Hepatocyte (in vitro differentiated cells): ENCODE measurements around the gene KRTAP10-2. TPM values are rescaled to one million over a fixed set of nuclear protein-coding genes. Genes with fewer than 3 reads are reported as not detected.
"Not testable (repeated sequence)": the region's sequence is repeated elsewhere in the genome, so short reads cannot be mapped to it uniquely, and the experiment has no call there.

Experiments used
- DNase-seq: peaks from one replicate; pipeline ENCODE4 v3.0.0-alpha.2; 2016; ENCODE audit warnings: low spot score
- H2AFZ ChIP-seq: fragments of 200-600 bp; sonication (generic); 2 replicates; pipeline ENCODE4 v1.6.0; 2016; ENCODE audit warnings: antibody characterized with exemption, mild to moderate bottlenecking
- H3K27ac ChIP-seq: fragments of 200-600 bp; sonication (generic); 2 replicates; pipeline ENCODE4 v1.5.1; 2016; ENCODE audit warnings: mild to moderate bottlenecking
- H3K27me3 ChIP-seq: fragments of 200-600 bp; sonication (generic); 2 replicates; pipeline ENCODE4 v1.6.1; 2016
- H3K36me3 ChIP-seq: fragments of 200-600 bp; sonication (generic); replicated peaks from 2 replicates; pipeline ENCODE4 v1.5.1; 2016; ENCODE audit warnings: low read depth; ENCODE audit not compliant: insufficient read depth
- H3K4me1 ChIP-seq: fragments of 200-600 bp; sonication (generic); 2 replicates; pipeline ENCODE4 v1.5.1; 2016; ENCODE audit warnings: mild to moderate bottlenecking, moderate library complexity; ENCODE audit not compliant: insufficient read depth
- H3K4me2 ChIP-seq: fragments of 200-600 bp; sonication (generic); 2 replicates; pipeline ENCODE4 v1.6.0; 2016
- H3K4me3 ChIP-seq: fragments of 200-600 bp; sonication (generic); 2 replicates; pipeline ENCODE4 v1.5.1; 2016; ENCODE audit warnings: mild to moderate bottlenecking
- H3K79me2 ChIP-seq: fragments of 200-600 bp; sonication (generic); 2 replicates; pipeline ENCODE4 v1.6.0; 2017; ENCODE audit warnings: mild to moderate bottlenecking
- H3K9me2 ChIP-seq: fragments of 200-600 bp; sonication (generic); replicated peaks from 2 replicates; pipeline ENCODE4 v1.6.0; 2017; ENCODE audit warnings: mild to moderate bottlenecking; ENCODE audit not compliant: insufficient read depth
- H3K9me3 ChIP-seq: fragments of 200-600 bp; sonication (generic); 2 replicates; pipeline ENCODE4 v1.5.1; 2016; ENCODE audit warnings: low read depth, mild to moderate bottlenecking
- H4K20me1 ChIP-seq: fragments of 200-600 bp; sonication (generic); 2 replicates; pipeline ENCODE4 v1.6.0; 2016; ENCODE audit warnings: mild to moderate bottlenecking; ENCODE audit not compliant: insufficient read depth, poor library complexity, severe bottlenecking
- EZH2 ChIP-seq: fragments of 200-600 bp; sonication (generic); IDR thresholded peaks from 2 replicates; pipeline ENCODE4 v1.6.1; 2016; ENCODE audit warnings: antibody characterized with exemption, mild to moderate bottlenecking, borderline replicate concordance
- EZH2phosphoT487 ChIP-seq: fragments of 200-600 bp; sonication (generic); IDR thresholded peaks from one replicate; pipeline ENCODE4 v1.6.1; 2018; ENCODE audit warnings: antibody characterized with exemption, mild to moderate bottlenecking, low read depth, moderate library complexity; ENCODE audit not compliant: unreplicated experiment, severe bottlenecking
- WGBS: methylation state at CpG from one replicate; pipeline ENCODE4 v1.1.6; 2016; ENCODE audit warnings: low lambda C conversion rate; ENCODE audit errors: missing lambda C conversion rate; 5-methylcytosine and 5-hydroxymethylcytosine counted together
- polyA plus RNA-seq: library from polyadenylated mRNA; unstranded; fragments of >200 nt; fragmentation: Nextera tagmentation; extraction: Ambion mirVana; gene quantifications from 2 replicates; pipeline ENCODE4 v1.2.1, GENCODE V29; 2016
- total RNA-seq: library from RNA; depleted of rRNA; stranded (reverse); fragments of >200 nt; gene quantifications from 2 replicates; pipeline ENCODE4 v1.2.3, GENCODE V29; 2014
- TF ChIP-seq, protein P1 (sequence below): fragments of 200-600 bp; sonication (generic); IDR thresholded peaks from 2 replicates; pipeline ENCODE4 v1.5.1; 2016; ENCODE audit warnings: antibody characterized with exemption, mild to moderate bottlenecking; ENCODE audit not compliant: poor library complexity

Gene KRTAP10-2, protein sequence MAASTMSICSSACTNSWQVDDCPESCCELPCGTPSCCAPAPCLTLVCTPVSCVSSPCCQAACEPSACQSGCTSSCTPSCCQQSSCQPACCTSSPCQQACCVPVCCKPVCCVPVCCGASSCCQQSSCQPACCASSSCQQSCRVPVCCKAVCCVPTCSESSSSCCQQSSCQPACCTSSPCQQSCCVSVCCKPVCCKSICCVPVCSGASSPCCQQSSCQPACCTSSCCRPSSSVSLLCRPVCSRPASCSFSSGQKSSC
- total RNA-seq (not detected in 2 replicates), polyA plus RNA-seq (not detected in 2 replicates)

DNA sequence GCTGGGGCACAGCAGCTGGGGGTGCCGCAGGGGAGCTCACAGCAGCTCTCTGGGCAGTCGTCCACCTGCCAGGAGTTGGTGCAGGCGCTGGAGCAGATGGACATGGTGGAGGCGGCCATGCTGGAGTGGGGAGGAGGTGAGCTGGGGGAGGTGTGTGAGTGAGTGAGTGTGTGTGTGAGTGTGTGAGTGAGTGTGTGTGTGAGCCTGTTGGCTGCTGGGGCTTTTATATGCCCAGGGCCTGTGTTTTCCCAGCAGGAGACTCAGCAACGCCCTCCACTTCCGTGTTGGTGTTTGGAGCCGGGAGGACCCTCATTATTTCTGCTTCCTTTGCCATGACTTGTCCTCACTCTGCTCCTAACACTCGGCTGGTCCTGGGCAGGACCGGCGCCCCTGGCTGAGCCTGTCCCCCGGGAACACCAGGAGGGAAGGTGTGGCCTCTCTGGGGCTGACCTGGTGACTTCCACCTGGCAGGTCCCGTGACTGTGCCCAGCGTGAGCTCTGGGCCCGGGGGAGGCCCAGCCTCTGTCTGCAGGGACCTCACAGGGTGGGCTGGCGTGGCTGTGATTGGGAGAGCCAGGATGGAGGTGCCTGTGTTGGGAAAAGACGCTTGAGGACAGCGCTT, at the start of gene KRTAP10-2:
Gene KRTAP10-2 (minus strand): TSS at position 166 of the 622 bp plus-strand sequence. CDS start 47 bp downstream, at position 119.
- 81% methylated on average over 16 of the region's 17 CpGs for WGBS
- H3K9me3 ChIP-seq: no peaks in the 10 kb centered on the region
- no peaks in the 10 kb centered on the region for H3K9me2 ChIP-seq
- no peaks in the 10 kb centered on the region for H4K20me1 ChIP-seq
- no peaks in the 10 kb centered on the region for H3K36me3 ChIP-seq
- no peak within 1 kb of the TSS for H2AFZ ChIP-seq
- H3K79me2 ChIP-seq: no peaks in the 10 kb centered on the region
- no peaks in the 10 kb centered on the region for H3K4me1 ChIP-seq
- H3K27me3 ChIP-seq: no peaks in the 10 kb centered on the region
- H3K4me3 ChIP-seq: no peak within 1 kb of the TSS
- no peak within 1 kb of the TSS for H3K4me2 ChIP-seq
- H3K27ac ChIP-seq: no peak within 1 kb of the TSS
- no peak for DNase-seq
- TF ChIP-seq EZH2phosphoT487: no peak
- TF ChIP-seq, protein P1, sequence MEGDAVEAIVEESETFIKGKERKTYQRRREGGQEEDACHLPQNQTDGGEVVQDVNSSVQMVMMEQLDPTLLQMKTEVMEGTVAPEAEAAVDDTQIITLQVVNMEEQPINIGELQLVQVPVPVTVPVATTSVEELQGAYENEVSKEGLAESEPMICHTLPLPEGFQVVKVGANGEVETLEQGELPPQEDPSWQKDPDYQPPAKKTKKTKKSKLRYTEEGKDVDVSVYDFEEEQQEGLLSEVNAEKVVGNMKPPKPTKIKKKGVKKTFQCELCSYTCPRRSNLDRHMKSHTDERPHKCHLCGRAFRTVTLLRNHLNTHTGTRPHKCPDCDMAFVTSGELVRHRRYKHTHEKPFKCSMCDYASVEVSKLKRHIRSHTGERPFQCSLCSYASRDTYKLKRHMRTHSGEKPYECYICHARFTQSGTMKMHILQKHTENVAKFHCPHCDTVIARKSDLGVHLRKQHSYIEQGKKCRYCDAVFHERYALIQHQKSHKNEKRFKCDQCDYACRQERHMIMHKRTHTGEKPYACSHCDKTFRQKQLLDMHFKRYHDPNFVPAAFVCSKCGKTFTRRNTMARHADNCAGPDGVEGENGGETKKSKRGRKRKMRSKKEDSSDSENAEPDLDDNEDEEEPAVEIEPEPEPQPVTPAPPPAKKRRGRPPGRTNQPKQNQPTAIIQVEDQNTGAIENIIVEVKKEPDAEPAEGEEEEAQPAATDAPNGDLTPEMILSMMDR: no peak
- no peak for TF ChIP-seq EZH2

DNA sequence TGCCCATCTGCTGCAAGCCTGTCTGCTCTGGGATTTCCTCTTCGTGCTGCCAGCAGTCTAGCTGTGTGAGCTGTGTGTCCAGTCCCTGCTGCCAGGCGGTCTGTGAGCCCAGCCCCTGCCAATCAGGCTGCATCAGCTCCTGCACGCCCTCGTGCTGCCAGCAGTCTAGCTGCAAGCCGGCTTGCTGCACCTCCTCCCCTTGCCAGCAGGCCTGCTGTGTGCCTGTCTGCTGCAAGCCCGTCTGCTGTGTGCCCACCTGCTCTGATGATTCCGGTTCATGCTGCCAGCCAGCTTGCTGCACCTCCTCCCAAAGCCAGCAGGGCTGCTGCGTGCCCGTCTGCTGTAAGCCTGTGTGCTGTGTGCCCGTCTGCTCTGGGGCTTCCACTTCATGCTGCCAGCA, 49.8 kb upstream of the KRTAP10-2 start:
- not testable (repeated sequence) for H3K27ac ChIP-seq, H2AFZ ChIP-seq, H3K4me2 ChIP-seq, H3K36me3 ChIP-seq, H3K79me2 ChIP-seq, H3K4me1 ChIP-seq, DNase-seq, H3K9me2 ChIP-seq, H4K20me1 ChIP-seq, H3K27me3 ChIP-seq, H3K4me3 ChIP-seq, H3K9me3 ChIP-seq
- 88% methylated on average over 10 of the region's 10 CpGs for WGBS

DNA sequence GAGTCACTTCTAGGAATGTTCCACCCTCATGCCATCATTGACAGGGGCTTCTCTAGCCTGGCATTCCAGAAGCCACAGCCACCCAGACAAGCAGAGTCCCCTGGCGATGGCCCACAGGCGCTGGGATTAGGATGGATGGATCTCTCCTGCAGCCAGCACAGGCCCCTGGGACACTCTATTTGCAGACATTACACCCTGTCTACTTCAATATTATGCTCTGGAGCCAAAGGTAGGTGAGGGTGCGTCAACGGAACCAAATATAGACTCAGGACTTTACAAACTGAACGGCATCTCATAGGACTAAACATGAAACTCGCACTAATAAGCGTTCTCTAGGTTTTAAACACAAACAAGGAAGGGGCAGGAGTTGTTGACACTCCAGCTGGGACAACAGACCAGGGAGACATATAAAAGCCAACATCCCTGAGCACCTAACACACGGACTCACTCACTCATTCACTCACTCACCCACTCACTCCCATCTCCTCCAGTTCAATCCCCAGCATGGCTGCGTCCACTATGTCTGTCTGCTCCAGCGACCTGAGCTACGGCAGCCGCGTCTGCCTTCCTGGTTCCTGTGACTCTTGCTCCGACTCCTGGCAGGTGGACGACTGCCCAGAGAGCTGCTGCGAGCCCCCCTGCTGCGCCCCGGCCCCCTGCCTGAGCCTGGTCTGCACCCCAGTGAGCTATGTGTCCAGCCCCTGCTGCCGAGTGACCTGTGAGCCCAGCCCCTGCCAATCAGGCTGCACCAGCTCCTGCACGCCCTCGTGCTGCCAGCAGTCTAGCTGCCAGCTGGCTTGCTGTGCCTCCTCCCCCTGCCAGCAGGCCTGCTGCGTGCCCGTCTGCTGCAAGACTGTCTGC, 49.0 kb upstream of the KRTAP10-2 start, which contains the start of gene KRTAP10-7:
Gene KRTAP10-7 (plus strand): TSS at position 480 of the 861 bp plus-strand sequence. CDS start 25 bp downstream, at position 505.
- not testable (repeated sequence) for H3K27me3 ChIP-seq

DNA sequence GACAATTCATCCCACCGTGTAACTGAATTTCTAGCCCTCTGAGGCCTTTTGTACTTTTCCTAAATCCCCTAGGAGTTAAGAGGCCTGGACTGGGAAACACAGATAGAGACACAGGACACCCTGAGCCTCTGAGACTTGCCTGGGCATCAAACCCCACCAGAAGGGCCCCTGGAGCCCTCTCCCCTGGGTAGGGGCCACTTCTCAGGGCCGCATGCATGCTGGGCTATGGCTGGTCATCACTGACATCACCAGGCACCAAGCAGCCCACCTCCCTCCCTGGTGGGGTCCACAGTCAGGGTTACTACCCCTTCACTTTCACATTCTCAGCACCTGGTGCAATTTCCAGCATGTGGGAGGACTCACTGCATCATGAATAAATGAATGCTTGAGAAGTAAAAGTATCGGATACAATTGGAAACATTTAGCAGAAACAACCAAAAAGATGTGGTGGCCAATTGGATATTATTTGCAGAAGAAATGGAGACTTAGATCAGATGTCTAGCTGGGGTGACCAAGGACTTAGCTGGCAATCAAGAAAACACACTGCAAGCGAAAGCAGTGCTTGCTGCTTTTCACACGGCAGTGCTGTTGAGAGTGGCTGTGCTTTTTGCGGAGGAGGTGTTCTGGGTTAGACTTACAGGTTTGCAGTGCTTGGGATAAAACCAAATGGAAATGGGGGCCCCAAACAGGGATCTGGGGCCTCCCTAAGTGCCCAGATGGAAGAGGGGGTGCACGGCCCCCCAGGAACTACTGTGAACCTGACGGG, 48.1 kb upstream of the KRTAP10-2 start:
- Histone ChIP-seq H3K36me3 (no peaks in the 10 kb centered on the region), H3K27ac (no peak overlapping the region), H3K4me1 (no peaks in the 10 kb centered on the region), H3K9me3 (no peaks in the 10 kb centered on the region), H3K9me2 (no peaks in the 10 kb centered on the region), H3K4me3 (no peak overlapping the region), H3K79me2 (no peaks in the 10 kb centered on the region), H2AFZ (no peak overlapping the region), H3K4me2 (no peak overlapping the region), H4K20me1 (no peaks in the 10 kb centered on the region), H3K27me3 (no peaks in the 10 kb centered on the region)
- 87% methylated on average over 8 of the region's 8 CpGs for WGBS
- DNase-seq: no peak
- TF ChIP-seq EZH2 (no peak), EZH2phosphoT487 (no peak)
- TF ChIP-seq, protein P1: no peak

More for the DNA sequence above, 49.0 kb upstream of the KRTAP10-2 start, which contains the start of gene KRTAP10-7:
- H3K4me3 ChIP-seq, DNase-seq, H3K4me2 ChIP-seq, H2AFZ ChIP-seq, H3K9me2 ChIP-seq, H4K20me1 ChIP-seq, H3K27ac ChIP-seq, H3K36me3 ChIP-seq, H3K79me2 ChIP-seq, H3K4me1 ChIP-seq, H3K9me3 ChIP-seq: not testable (repeated sequence)
- WGBS: 91% methylated on average over 14 of the region's 23 CpGs
